HepG2 (cell line): ENCODE results near the gene POLRMT. TPM values are rescaled to one million over a fixed set of nuclear protein-coding genes. Genes with fewer than 3 reads are reported as not detected.

Source experiments
- AHR ChIP-seq: IDR thresholded peaks from 2 replicates; pipeline ENCODE4 v1.6.1; 2018; ENCODE audit warnings: missing genetic modification reagents, missing compliant biosample characterization
- ARID4A ChIP-seq: sonication (generic); formaldehyde crosslinking; IDR thresholded peaks from 2 replicates; pipeline ENCODE4 v1.5.0; 2020; ENCODE audit warnings: mild to moderate bottlenecking, missing genetic modification reagents, borderline replicate concordance
- ATF7 ChIP-seq, 2 experiments: fragments of 450-650 bp in 1 of 2; sonication (generic) in 1 of 2; formaldehyde crosslinking in 1 of 2; IDR thresholded peaks; 2 replicates each; pipeline versions ENCODE4 v1.4.0 to v1.6.1; 2016 to 2020; ENCODE audit warnings: antibody characterized with exemption in 1 of 2, mild to moderate bottlenecking in 1 of 2, missing genetic modification reagents in 1 of 2
- FOXO1 ChIP-seq: sonication (generic); formaldehyde crosslinking; IDR thresholded peaks from 2 replicates; pipeline ENCODE4 v1.4.0; 2020; ENCODE audit warnings: missing genetic modification reagents
- GRHL1 ChIP-seq: sonication (generic); formaldehyde crosslinking; conservative IDR thresholded peaks from 2 replicates; pipeline ENCODE4 v1.8.0; 2022; ENCODE audit warnings: missing genetic modification reagents
- RFX5 ChIP-seq: IDR thresholded peaks from 2 replicates; pipeline ENCODE4 v1.6.1; 2011; ENCODE audit warnings: low read depth, low read length, improper control_type of control experiment
- SATB2 ChIP-seq: sonication (generic); formaldehyde crosslinking; IDR thresholded peaks from 2 replicates; pipeline ENCODE4 v1.5.0; 2020; ENCODE audit warnings: missing genetic modification reagents
- SIX4 ChIP-seq: sonication (generic); formaldehyde crosslinking; IDR thresholded peaks from 2 replicates; pipeline ENCODE4 v1.4.0; 2020; ENCODE audit warnings: missing genetic modification reagents
- TARDBP ChIP-seq: sonication (generic); formaldehyde crosslinking; IDR thresholded peaks from 2 replicates; pipeline ENCODE4 v1.8.0; 2022; ENCODE audit warnings: mild to moderate bottlenecking, missing genetic modification reagents
- ZFP1 ChIP-seq: IDR thresholded peaks from 2 replicates; pipeline ENCODE4 v1.6.1; 2016
- ZNF281 ChIP-seq: sonication (generic); formaldehyde crosslinking; IDR thresholded peaks from 2 replicates; pipeline ENCODE4 v1.4.0; 2020; ENCODE audit warnings: missing genetic modification reagents, borderline replicate concordance
- ZNF44 ChIP-seq: sonication (generic); formaldehyde crosslinking; IDR thresholded peaks from 2 replicates; pipeline ENCODE4 v1.5.1; 2020; ENCODE audit warnings: mild to moderate bottlenecking, missing genetic modification reagents
- ZNF484 ChIP-seq: sonication (generic); formaldehyde crosslinking; IDR thresholded peaks from 2 replicates; pipeline ENCODE4 v1.5.1; 2020; ENCODE audit warnings: mild to moderate bottlenecking, low read depth, missing genetic modification reagents, borderline replicate concordance
- ZNF577 ChIP-seq: sonication (generic); formaldehyde crosslinking; IDR thresholded peaks from 2 replicates; pipeline ENCODE4 v1.4.0; 2020; ENCODE audit warnings: mild to moderate bottlenecking, low read depth, missing genetic modification reagents, borderline replicate concordance
- ZNF687 ChIP-seq: sonication (generic); formaldehyde crosslinking; IDR thresholded peaks from 2 replicates; pipeline ENCODE4 v1.5.1; 2020; ENCODE audit warnings: mild to moderate bottlenecking, missing genetic modification reagents, moderate library complexity
- ZNF792 ChIP-seq: IDR thresholded peaks from 2 replicates; pipeline ENCODE4 v1.6.1; 2016
- polyA plus RNA-seq, 8 experiments: library from polyadenylated mRNA; depleted of rRNA in 3 of 8; stranded (reverse) in 7 of 8; unstranded in 1 of 8; fragments of >200 nt; fragmentation: Illumina TruSeq in 4 of 8; extraction: Trizol in 4 of 8; gene quantifications; 2 replicates each; pipeline versions ENCODE4 v1.2.1 to v1.2.3, GENCODE V29; 2011 to 2016; ENCODE audit warnings: low read depth in 4 of 8, missing spikeins in 1 of 8, mixed read lengths in 1 of 8; ENCODE audit not compliant: insufficient read depth in 1 of 8
- total RNA-seq, 5 experiments: library from RNA; depleted of rRNA; stranded (reverse); fragments of >200 nt; fragmentation: Illumina TruSeq; extraction: Trizol; gene quantifications; 2 replicates each; pipeline ENCODE4 v1.2.3, GENCODE V29; 2016; ENCODE audit warnings: low read depth in 1 of 5

Gene POLRMT
- total and polyA plus RNA-seq, 2 of the 13 experiments (the other 11 are each of a cell fraction or from before 2014, with no cell fraction given): 78.0 to 101 TPM

- TF ChIP-seq ZNF281 (peak; percentile 15; the same call in 1 of the 2 replicates), ATF7 (IDR thresholded peaks at IDR 0.05) (no peak), ATF7 (CRISPR knock-in tag; IDR thresholded peaks at IDR 0.05) (no peak), GRHL1 (no peak), SATB2 (CRISPR knock-in tag) (0 out of 2 replicates have a peak, but pooled peaks have one; percentile 11), ZNF687 (CRISPR knock-in tag) (peak; percentile 74), FOXO1 (CRISPR knock-in tag) (no peak), ZNF792 (CRISPR knock-in tag) (no peak), ZNF484 (CRISPR knock-in tag) (no peak), TARDBP (no peak), ARID4A (CRISPR knock-in tag) (peak; percentile 24; the same call in 1 of the 2 replicates), ZFP1 (no peak), AHR (peak; percentile 36; the same call in 1 of the 2 replicates), RFX5 (no peak), SIX4 (no peak), ZNF577 (no peak), ZNF44 (no peak)
Observed at GRCh38 chr19:662207-662961, 29.0 kb upstream of the POLRMT start (continued).
